ENCODE data around the gene IMP4.

IMP4 gene

GRCh38 chr2:130345611-130346010, 2.9 kb downstream of the IMP4 start:
- H3K27ac ChIP-seq = no peak overlapping the region
- no peak for TF ChIP-seq CTCF (conservative IDR thresholded peaks at IDR 0.05)

GRCh38 chr2:130346041-130346740, 3.5 kb downstream of the IMP4 start:
- no peak overlapping the region for H3K27ac ChIP-seq
- no peak for TF ChIP-seq CTCF (conservative IDR thresholded peaks at IDR 0.05)

- H3K27ac ChIP-seq = no peak overlapping the region
- no peak for TF ChIP-seq CTCF (conservative IDR thresholded peaks at IDR 0.05)
Measured at GRCh38 chr2:130346741-130347066, 4.0 kb downstream of the IMP4 start.

GRCh38 chr2:130347220-130347925, 4.7 kb downstream of the IMP4 start:
- no peak for TF ChIP-seq CTCF (conservative IDR thresholded peaks at IDR 0.05)
- no peak overlapping the region for H3K27ac ChIP-seq

DNA sequence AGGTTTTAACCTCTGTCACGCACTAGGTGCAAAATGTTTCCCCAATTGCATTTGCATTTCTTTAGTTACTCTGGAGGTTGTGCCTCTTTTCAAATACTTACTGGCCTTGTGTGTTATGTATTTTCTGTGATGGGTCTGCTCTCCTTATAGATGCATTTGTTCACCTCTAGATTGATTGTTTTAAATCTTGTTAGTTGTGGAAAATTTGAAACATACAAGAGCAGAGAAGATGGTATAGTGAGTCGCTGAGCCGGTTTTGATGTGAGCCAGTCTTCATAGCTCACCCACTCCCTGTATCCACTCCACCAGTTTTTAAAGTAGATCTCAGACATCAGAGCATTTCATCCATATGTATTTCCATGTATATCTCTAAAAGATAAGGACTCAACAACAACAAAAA, 6.5 kb downstream of the IMP4 start:
- no peak for TF ChIP-seq CTCF (conservative IDR thresholded peaks at IDR 0.05)
- no peak overlapping the region for H3K27ac ChIP-seq

GRCh38 chr2:130351711-130352110, 9.0 kb downstream of the IMP4 start:
- H3K27ac ChIP-seq = no peak overlapping the region
- no peak for TF ChIP-seq CTCF (conservative IDR thresholded peaks at IDR 0.05)

DNA sequence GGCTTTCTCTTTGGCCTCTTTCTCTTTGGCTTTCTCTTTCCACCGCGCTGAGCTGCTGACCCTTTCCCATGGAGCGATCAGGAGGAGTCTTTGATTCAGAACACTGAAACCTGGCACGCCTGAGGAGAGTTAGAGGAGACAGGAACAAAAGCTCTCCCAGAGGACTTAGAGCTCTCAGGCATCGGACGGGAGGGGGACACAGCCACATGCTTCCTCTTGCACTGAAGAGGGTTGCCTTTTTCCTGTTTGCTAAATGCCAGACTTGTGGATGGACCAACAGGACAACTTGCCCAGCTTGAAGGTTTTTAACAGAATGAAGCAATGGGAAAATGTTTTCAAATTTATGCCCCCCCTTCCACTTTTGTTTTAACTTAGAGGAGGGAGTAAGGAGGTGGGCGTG, 9.5 kb downstream of the IMP4 start:
- TF ChIP-seq CTCF (conservative IDR thresholded peaks at IDR 0.05) = no peak

More for the DNA sequence above, 9.5 kb downstream of the IMP4 start:
- no peak overlapping the region for H3K27ac ChIP-seq
